HepG2 (cell line): ENCODE results near the gene GNG4. TPM values are rescaled to one million over a fixed set of nuclear protein-coding genes. Genes with fewer than 3 reads are reported as not detected.

Experiments used
- ATAC-seq: fragments of 200-7000 bp; cut with Tn5 transposase; 3 replicates; pipeline ENCODE4 v1.9.1; 2020; ENCODE audit warnings: mild to moderate bottlenecking, moderate library complexity
- BruUV-seq: library from RNA; stranded (reverse); fragments of 400-500 nt; replicated peaks from 2 replicates; lab custom pipeline; 2021; lab: Mats Ljungman, UMichigan
- CTCF ChIA-PET: fragments of 300-600 bp; formaldehyde crosslinking; extraction: SDS; loops from one replicate; lab custom pipeline; 2021; ENCODE audit warnings: low total read pairs, inconsistent platforms, low intra/inter-chr PET ratio; lab: Yijun Ruan, JAX
- POLR2A ChIA-PET: fragments of 350-600 bp; sonication (Branson Sonifier 250); formaldehyde crosslinking; loops from one replicate; lab custom pipeline; 2020; ENCODE audit warnings: antibody characterized with exemption, inconsistent platforms; lab: Yijun Ruan, JAX
- DNase-seq: peaks from one replicate; pipeline ENCODE4 v3.0.0-alpha.2; 2015; ENCODE audit warnings: low spot score
- FAIRE-seq: peaks from 3 replicates; lab custom pipeline; 2011; peaks lifted over from hg19 to GRCh38; lab: Jason Lieb, UNC
- H2AFZ ChIP-seq: one replicate; pipeline ENCODE4 v1.6.1; 2011; ENCODE audit warnings: low read length, inconsistent platforms
- H3K27ac ChIP-seq: fragments of 300-600 bp; 3 replicates; pipeline ENCODE4 v1.8.0; 2011; ENCODE audit warnings: mixed run types, mild to moderate bottlenecking, mixed read lengths, low read length, inconsistent platforms; ENCODE audit not compliant: insufficient read depth; ENCODE audit errors: extremely low read length
- H3K27me3 ChIP-seq, 2 experiments: fragments of 200-600 bp in 1 of 2; 2 replicates in 1 of 2; 3 replicates in 1 of 2; pipeline versions ENCODE4 v1.6.0 to v1.8.0; 2011; ENCODE audit warnings: low read length in 2 of 2, mild to moderate bottlenecking in 2 of 2, moderate library complexity in 2 of 2, inconsistent platforms in 1 of 2; ENCODE audit not compliant: insufficient read depth in 2 of 2, control insufficient read depth in 1 of 2
- H3K36me3 ChIP-seq, 2 experiments: fragments of 200-600 bp in 1 of 2; replicated peaks in 1 of 2; 2 replicates in 1 of 2; 3 replicates in 1 of 2; pipeline versions ENCODE4 v1.5.1 to v1.8.0; 2011; ENCODE audit warnings: low read length in 2 of 2, inconsistent platforms in 1 of 2; ENCODE audit not compliant: insufficient read depth in 2 of 2, control insufficient read depth in 1 of 2
- H3K4me1 ChIP-seq: 2 replicates; pipeline ENCODE4 v1.5.1; 2012; ENCODE audit warnings: low read length, inconsistent platforms; ENCODE audit not compliant: insufficient read depth
- H3K4me2 ChIP-seq: 2 replicates; pipeline ENCODE4 v1.6.0; 2011; ENCODE audit warnings: low read depth, low read length, inconsistent platforms
- H3K4me3 ChIP-seq, 3 experiments: fragments of 200-600 bp in 1 of 3; sonication (generic), shearing (Covaris generic) in 1 of 3; replicated peaks in 1 of 3; 2 replicates each; pipeline ENCODE4 v1.5.1; 2011 to 2016; ENCODE audit warnings: low read length in 3 of 3, inconsistent platforms in 2 of 3, low read depth in 2 of 3, mild to moderate bottlenecking in 2 of 3, control low read depth in 1 of 3, mixed read lengths in 1 of 3; ENCODE audit not compliant: insufficient read depth in 1 of 3
- H3K79me2 ChIP-seq: one replicate; pipeline ENCODE4 v1.6.1; 2011; ENCODE audit warnings: low read length, inconsistent platforms; ENCODE audit not compliant: insufficient read depth
- H3K9ac ChIP-seq: 2 replicates; pipeline ENCODE4 v1.6.0; 2011; ENCODE audit warnings: mild to moderate bottlenecking, low read depth, low read length, inconsistent platforms; ENCODE audit not compliant: insufficient read depth
- H3K9me3 ChIP-seq: 2 replicates; pipeline ENCODE4 v1.5.1; 2012; ENCODE audit warnings: mild to moderate bottlenecking, low read length
- H4K20me1 ChIP-seq: 2 replicates; pipeline ENCODE4 v1.6.0; 2011; ENCODE audit warnings: inconsistent platforms, mild to moderate bottlenecking, low read length, moderate library complexity; ENCODE audit not compliant: insufficient read depth
- CHCHD3 ChIP-seq: sonication (generic); formaldehyde crosslinking; IDR thresholded peaks from 2 replicates; pipeline ENCODE4 v1.8.0; 2022; ENCODE audit warnings: mild to moderate bottlenecking, missing genetic modification reagents, moderate library complexity
- HES4 ChIP-seq: sonication (generic); formaldehyde crosslinking; IDR thresholded peaks from 2 replicates; pipeline ENCODE4 v1.9.0; 2021; ENCODE audit warnings: mild to moderate bottlenecking, missing genetic modification reagents, borderline replicate concordance
- NFATC3 ChIP-seq: sonication (generic); formaldehyde crosslinking; IDR thresholded peaks from 2 replicates; pipeline ENCODE4 v1.5.1; 2020; ENCODE audit warnings: mild to moderate bottlenecking, missing genetic modification reagents
- YY1 ChIP-seq: IDR thresholded peaks from 2 replicates; pipeline ENCODE4 v1.6.1; 2011; ENCODE audit warnings: low read length, low read depth, moderate library complexity, mild to moderate bottlenecking; ENCODE audit not compliant: insufficient read depth, insufficient replicate concordance
- ZFYVE20 ChIP-seq: sonication (generic); formaldehyde crosslinking; IDR thresholded peaks from 2 replicates; pipeline ENCODE4 v1.8.0; 2023; ENCODE audit warnings: low read depth, mild to moderate bottlenecking, moderate library complexity, missing genetic modification reagents, borderline replicate concordance
- ZNF496 ChIP-seq: sonication (generic); formaldehyde crosslinking; IDR thresholded peaks from 2 replicates; pipeline ENCODE4 v1.8.1; 2023; ENCODE audit warnings: mild to moderate bottlenecking, moderate library complexity, missing genetic modification reagents; ENCODE audit not compliant: insufficient replicate concordance
- ZNF552 ChIP-seq: sonication (generic); formaldehyde crosslinking; IDR thresholded peaks from 2 replicates; pipeline ENCODE4 v1.9.0; 2022; ENCODE audit warnings: missing genetic modification reagents, mild to moderate bottlenecking, borderline replicate concordance
- ZNF570 ChIP-seq: sonication (generic); formaldehyde crosslinking; IDR thresholded peaks from 2 replicates; pipeline ENCODE4 v1.4.0; 2020; ENCODE audit warnings: mild to moderate bottlenecking, missing genetic modification reagents, borderline replicate concordance
- WGBS: methylation state at CpG from one replicate; pipeline ENCODE4 v1.1.6; 2017; ENCODE audit warnings: low lambda C conversion rate; 5-methylcytosine and 5-hydroxymethylcytosine counted together
- in situ Hi-C: cut with HindIII; loops from 2 replicates; pipeline ENCODE4 v1.10.0; 2017; ENCODE audit warnings: low pct_unique_long_range_greater_than_20kb; ENCODE audit not compliant: extremely low pct_ligation_motif_present
- intact Hi-C: fragments of 100-400 bp; cut with micrococcal nuclease; formaldehyde crosslinking; loops from one replicate; pipeline ENCODE4 v1.10.0; 2022; ENCODE audit not compliant: unreplicated experiment
- polyA plus RNA-seq, 8 experiments: library from polyadenylated mRNA; depleted of rRNA in 3 of 8; stranded (reverse) in 7 of 8; unstranded in 1 of 8; fragments of >200 nt; fragmentation: Illumina TruSeq in 4 of 8; extraction: Trizol in 4 of 8; gene quantifications; 2 replicates each; pipeline versions ENCODE4 v1.2.1 to v1.2.3, GENCODE V29; 2011 to 2016; ENCODE audit warnings: low read depth in 4 of 8, missing spikeins in 1 of 8, mixed read lengths in 1 of 8; ENCODE audit not compliant: insufficient read depth in 1 of 8
- total RNA-seq, 5 experiments: library from RNA; depleted of rRNA; stranded (reverse); fragments of >200 nt; fragmentation: Illumina TruSeq; extraction: Trizol; gene quantifications; 2 replicates each; pipeline ENCODE4 v1.2.3, GENCODE V29; 2016; ENCODE audit warnings: low read depth in 1 of 5

Gene GNG4
- total and polyA plus RNA-seq, 2 of the 13 experiments (the other 11 are each of a cell fraction or from before 2014, with no cell fraction given), result 27.1 to 69.5 TPM

DNA sequence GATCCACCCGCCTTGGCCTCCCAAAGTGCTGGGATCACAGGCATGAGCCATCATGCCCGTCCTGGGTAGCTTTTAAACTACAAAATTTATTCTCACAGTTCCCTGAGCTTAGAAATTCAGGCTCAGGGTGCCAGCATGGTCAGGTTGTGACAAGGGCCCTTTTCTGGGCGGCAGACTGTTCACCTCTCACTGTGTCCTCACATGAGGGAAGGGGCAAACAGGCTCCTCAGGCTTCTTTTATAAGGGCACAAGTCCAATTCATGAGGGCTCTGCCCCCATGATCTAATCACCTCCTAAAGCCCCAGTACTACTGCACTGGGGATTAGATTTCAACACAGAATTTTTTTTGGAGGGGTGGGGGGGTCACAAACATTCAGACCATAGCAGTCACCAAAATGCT, 36.8 kb downstream of the GNG4 start:
- Histone ChIP-seq H3K79me2 (peaks cover 8% of the 10 kb centered on the region), H3K27me3 (no peaks in the 10 kb centered on the region), H3K27ac (no peak overlapping the region), H3K4me1 (peaks cover 32% of the 10 kb centered on the region), H3K9ac (no peak overlapping the region), H3K9me3 (no peaks in the 10 kb centered on the region), H3K4me2 (no peak overlapping the region), H3K4me3 (no peak overlapping the region), H3K36me3 (peaks cover 2 to 16% of the 10 kb centered on the region in 2 experiments; a peak in 3 of 5 replicates), H4K20me1 (peaks cover 8% of the 10 kb centered on the region; the same call in 1 of the 2 replicates), H2AFZ (no peak overlapping the region)
- in situ Hi-C loops (no loop called here), intact Hi-C loops (no loop called here)
- DNase-seq (no peak), FAIRE-seq (no peak), ATAC-seq (no peak)
- ChIA-PET CTCF (no interaction called here), POLR2A (no interaction called here)
- 93% methylated on average over 2 of the region's 3 CpGs for WGBS
- BruUV-seq, result no TSS peak
- TF ChIP-seq ZNF552 (CRISPR knock-in tag) (no peak), ZNF496 (CRISPR knock-in tag) (no peak), NFATC3 (CRISPR knock-in tag) (no peak)

DNA sequence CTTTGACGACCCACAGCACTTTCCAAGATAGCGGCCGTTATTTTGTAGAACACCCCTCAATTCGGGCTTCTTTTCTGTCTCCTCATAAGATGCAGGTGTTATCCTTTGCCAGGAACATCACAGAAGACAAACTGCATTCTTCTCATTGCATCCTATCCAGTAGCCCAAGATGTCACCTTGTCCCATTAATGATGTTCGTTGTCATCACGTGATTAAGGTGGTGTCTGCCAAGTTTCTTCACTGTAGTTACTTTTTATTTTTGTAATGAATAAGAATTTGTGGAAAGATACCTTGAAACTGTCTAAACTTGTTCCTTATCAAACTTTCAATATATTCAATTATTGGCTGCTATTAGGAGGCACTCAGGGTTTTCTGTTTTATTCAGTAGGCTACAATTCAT, 39.4 kb downstream of the GNG4 start:
- BruUV-seq, result no TSS peak
- ChIA-PET CTCF (no interaction called here), POLR2A (no interaction called here)
- no peak overlapping the region for H2AFZ ChIP-seq
- H3K79me2 ChIP-seq, result peaks cover 6% of the 10 kb centered on the region
- TF ChIP-seq HES4 (CRISPR knock-in tag) (no peak), CHCHD3 (CRISPR knock-in tag) (no peak), YY1 (no peak), ZNF570 (CRISPR knock-in tag) (no peak), ZFYVE20 (CRISPR knock-in tag) (no peak)
- no peak overlapping the region for H3K27ac ChIP-seq
- no peaks in the 10 kb centered on the region for H3K9me3 ChIP-seq
- peaks cover 31% of the 10 kb centered on the region for H3K4me1 ChIP-seq
- DNase-seq (no peak), FAIRE-seq (no peak), ATAC-seq (no peak)
- H3K9ac ChIP-seq, result no peak overlapping the region
- peaks cover 1 to 13% of the 10 kb centered on the region in 2 experiments; a peak in 3 of 5 replicates for H3K36me3 ChIP-seq
- no peaks in the 10 kb centered on the region for H4K20me1 ChIP-seq
- intact Hi-C loops (no loop called here), in situ Hi-C loops (no loop called here)
- 94% methylated on average over 6 of the region's 6 CpGs for WGBS
- H3K4me2 ChIP-seq, result no peak overlapping the region
- H3K27me3 ChIP-seq, result no peaks in the 10 kb centered on the region
- no peak overlapping the region for H3K4me3 ChIP-seq
